ENCODE data around the gene SUN3.
"Not testable (repeated sequence)": the region's sequence is repeated elsewhere in the genome, so short reads cannot be mapped to it uniquely, and the experiment has no call there.

SUN3 gene

DNA sequence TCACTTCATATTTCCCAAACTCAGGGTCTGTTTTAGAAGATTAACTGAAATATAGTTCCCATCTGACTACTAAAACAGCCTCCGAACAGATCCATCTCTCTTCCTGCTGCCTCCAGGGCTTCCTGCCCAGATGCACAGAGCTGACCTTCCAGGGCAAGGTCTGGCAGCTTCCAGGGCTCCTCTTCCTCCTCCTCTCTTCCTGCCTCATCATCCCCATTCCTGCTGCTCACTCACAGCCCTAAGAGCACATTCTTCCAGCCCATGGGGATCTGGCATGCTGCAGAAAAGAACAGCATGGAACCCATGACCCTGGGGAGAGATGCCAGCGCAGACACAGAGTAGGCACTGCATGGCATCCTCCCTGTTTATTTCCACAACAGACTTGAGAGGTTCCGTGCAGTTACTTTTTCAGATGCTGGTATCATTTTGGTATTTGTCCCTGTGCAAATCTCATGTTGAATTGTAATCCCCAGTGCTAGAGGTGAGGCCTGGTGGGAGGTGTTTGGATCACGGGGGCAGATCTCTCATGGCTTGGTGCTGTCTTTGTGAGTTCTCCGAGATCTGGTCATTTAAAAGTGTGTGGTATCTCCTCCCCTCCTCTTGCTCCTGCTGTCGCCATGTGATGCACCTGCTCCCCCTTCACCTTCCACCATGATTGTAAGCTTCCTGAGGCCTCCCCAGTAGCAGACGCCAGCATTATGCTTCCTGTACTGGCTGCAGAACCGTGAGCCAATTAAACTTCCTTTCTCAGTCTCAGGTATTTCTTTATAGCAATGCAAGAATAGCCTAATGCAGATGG is 85.0 kb downstream of the SUN3 start:
- no peak for DNase-seq (ENCODE audit: low spot score)

DNA sequence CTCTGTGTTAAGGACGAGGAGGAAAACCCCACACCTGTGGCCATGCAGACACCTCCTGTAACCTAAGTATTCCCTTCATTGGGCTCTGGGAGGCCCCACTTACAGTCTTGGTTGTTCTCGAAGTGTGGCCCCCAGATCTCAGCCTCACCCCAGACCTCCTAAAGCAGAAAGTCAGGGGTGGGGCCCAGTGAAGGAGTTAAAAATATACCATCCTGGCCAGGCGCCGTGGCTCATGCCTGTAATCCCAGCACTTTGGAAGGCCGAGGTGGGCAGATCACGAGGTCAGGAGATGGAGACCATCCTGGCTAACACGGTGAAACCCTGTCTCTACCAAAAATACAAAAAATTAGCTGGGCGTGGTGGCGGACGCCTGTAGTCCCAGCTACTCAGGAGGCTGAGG is 86.3 kb downstream of the SUN3 start:
- DNase-seq (ENCODE audit: low spot score): not testable (repeated sequence)

DNA sequence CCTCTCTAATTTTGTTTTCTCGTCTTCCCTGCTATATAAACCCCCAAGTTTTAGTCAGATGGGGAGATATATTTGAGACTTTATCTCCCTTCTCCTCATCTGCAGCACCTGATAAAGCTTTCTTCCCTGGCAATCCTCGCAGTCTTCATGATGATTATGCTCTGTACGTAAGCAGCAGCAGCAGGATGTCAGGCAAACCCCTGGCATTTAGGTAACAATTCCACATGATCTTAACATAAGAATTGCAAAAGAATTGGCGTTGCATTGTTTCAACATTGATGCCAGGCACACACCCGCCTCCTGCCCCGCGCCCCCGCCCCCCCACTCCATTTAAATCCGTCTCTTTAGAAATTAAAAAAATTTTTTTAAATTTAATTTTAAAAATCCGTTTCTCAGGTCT is 86.8 kb downstream of the SUN3 start:
- no peak for DNase-seq (ENCODE audit: low spot score)

GRCh38 chr7:47941136-47941844 is 87.6 kb downstream of the SUN3 start:
- DNase-seq (ENCODE audit: low spot score): no peak

DNA sequence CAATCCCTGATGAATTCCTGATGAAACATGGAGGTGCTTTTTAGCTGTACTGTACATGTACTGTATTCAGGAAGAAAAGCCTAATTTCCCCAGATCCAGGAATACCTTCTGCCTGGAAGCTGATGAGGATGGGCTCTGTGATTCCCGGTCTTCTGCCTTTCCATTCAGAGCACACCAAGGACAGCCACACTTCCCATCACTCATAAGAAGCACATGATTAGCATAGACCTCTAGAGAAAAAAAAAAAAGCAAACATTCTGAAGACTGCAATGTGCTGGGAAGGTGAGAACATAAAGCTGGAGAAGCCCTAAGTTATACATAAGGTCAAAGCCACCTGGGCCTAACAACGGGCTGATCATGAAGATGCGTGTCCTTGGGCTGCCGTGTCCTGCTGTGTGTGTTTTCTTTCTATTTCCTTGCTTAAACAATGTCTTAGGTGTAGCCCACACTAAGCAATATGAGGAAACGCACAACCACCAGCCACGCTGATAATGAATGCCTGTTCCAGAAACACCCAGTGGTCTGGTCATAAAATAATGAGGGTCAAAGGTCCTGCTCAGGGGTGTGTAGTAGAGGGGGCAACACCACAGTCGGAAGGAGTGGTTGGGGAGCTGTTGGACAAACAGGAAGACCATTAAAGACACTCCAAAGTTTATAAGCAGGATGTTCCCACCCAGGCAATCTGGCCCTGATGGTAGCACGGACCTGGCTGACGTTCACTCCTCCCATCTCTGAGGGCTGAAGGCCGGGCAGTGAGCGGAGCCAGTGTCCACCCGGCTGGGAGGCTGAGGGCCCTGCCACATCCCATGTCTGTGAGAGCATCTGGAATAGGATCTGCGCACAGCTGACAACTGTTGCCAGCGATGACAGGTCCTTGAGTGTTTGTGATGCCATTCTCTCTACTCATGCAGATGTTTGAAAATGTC is 88.6 kb downstream of the SUN3 start:
- no peak for DNase-seq (ENCODE audit: low spot score)

GRCh38 chr7:47939425-47940036 is 89.4 kb downstream of the SUN3 start:
- DNase-seq (ENCODE audit: low spot score): no peak

GRCh38 chr7:47938574-47939165 is 90.2 kb downstream of the SUN3 start:
- DNase-seq (ENCODE audit: low spot score): no peak

- no peak for DNase-seq (ENCODE audit: low spot score)
Observed at GRCh38 chr7:47937711-47938573, 91.0 kb downstream of the SUN3 start.

Data from hematopoietic multipotent progenitor cell treated with erythropoietin and hydrocortisone succinate and interleukin-3 and kit ligand, for 17 days (in vitro differentiated cells).